IPS DF 4.7 (cell line): ENCODE data around the gene KCNJ6.
A peak's percentile ranks its signal among the peaks of the same experiment; 100 is the strongest.
"Not testable (repeated sequence)": the region's sequence is repeated elsewhere in the genome, so short reads cannot be mapped to it uniquely, and the experiment has no call there.

ENCODE experiments used
- DNase-seq: peaks from one replicate; pipeline ENCODE4 v3.0.0-alpha.2; 2013; ENCODE audit warnings: low spot score; ENCODE audit errors: extremely low read depth

The KCNJ6 gene

DNA sequence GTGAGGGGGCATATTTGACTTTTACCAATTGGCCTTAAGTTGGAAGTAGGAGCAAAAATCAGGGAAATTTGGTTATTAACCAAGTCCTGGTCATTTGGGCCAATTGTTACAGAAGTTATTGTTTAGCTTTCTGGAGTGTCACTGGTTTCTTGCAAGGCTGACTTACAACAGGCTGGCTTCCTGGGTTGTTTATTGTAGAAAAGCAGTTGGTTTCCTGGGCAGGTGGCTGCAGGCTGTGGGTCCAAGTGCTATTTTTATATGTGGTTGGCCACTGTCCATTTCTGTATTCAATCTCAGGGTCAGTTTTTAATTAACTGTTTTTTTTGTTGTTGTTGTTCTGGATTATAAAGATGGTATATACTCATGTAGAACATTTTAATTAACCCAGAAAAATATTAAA is 174.1 kb downstream of the KCNJ6 start:
- DNase-seq, result no peak

GRCh38 chr21:37737996-37738395 is 178.3 kb downstream of the KCNJ6 start:
- no peak for DNase-seq

- DNase-seq, result no peak
Observed at GRCh38 chr21:37737507-37737906, 178.8 kb downstream of the KCNJ6 start.

DNA sequence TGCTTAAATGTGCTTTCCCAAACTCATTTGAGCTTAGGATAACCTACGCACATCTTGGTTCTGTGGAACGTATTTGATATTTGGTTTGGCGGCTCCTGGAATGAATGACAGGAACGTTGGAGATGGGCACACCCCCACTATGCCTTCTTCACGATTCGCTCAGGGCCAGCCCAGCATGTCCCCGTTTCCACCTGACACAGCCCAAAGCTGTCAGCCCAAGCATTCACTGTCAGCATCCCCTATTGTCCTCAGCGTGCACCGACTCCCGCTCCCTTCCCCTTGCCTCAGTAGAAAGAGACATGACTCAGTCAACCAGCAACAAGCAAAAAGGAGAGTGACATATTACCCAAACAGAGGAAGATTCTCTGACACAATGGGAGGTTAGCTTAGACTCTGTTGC is 181.4 kb downstream of the KCNJ6 start:
- no peak for DNase-seq

DNA sequence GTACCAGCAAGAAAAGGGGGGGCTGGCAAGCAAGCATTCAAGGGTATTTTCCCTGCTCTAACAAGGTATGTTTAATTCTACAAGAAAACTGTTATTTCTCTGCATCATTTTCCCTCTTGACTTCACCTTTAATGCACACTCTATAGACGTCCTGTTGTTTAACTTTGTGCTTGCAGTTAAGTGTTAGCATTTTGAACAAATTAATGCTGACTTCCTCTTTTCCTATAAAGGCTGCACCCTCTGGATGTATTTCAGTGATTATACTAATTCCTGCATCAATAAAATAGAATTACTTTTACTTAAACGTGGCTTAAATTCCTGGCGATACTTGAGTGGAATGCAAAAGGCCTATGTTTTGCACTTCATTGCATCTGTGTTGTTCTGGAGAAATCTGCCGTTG is 183.3 kb downstream of the KCNJ6 start:
- DNase-seq, result no peak

GRCh38 chr21:37724201-37724600 is 192.1 kb downstream of the KCNJ6 start:
- DNase-seq, result no peak

DNA sequence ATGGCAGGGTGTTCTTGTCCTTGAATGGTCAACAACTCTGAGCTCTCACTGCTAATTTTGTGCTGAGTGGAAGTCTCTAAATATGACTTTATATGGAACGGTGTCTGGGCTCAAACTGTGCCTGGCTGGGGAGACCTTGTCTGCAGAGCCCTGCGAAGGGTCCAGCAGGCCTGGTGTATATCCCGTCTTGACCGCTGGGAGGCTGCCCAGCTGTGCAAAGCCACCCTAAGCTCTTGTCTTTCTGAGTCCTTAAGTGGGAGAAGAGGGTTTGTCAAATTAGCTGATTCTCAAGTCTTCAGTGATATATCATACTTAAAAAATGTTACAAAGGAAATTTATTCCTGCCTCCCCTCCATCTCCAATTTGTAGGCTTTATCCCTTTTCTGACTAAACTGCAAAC is 198.7 kb downstream of the KCNJ6 start:
- no peak for DNase-seq

DNA sequence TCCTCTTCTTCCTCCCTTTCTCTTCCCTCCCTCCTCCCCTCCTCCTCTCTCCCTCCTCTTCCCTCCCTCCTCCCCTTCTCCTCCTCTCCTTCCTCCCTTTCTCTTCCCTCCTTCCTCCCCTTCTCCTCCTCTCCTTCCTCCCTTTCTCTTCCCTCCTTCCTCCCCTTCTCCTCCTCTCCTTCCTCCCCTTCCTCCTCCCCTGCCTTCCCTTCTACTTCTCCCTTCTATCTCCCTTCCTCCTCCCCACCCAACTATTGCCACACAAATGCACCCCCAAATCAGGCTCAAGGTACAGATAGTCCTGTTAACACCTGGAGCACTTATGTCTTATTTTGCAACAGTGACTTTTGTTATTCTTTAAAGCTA is 203.7 kb downstream of the KCNJ6 start:
- not testable (repeated sequence) for DNase-seq

DNA sequence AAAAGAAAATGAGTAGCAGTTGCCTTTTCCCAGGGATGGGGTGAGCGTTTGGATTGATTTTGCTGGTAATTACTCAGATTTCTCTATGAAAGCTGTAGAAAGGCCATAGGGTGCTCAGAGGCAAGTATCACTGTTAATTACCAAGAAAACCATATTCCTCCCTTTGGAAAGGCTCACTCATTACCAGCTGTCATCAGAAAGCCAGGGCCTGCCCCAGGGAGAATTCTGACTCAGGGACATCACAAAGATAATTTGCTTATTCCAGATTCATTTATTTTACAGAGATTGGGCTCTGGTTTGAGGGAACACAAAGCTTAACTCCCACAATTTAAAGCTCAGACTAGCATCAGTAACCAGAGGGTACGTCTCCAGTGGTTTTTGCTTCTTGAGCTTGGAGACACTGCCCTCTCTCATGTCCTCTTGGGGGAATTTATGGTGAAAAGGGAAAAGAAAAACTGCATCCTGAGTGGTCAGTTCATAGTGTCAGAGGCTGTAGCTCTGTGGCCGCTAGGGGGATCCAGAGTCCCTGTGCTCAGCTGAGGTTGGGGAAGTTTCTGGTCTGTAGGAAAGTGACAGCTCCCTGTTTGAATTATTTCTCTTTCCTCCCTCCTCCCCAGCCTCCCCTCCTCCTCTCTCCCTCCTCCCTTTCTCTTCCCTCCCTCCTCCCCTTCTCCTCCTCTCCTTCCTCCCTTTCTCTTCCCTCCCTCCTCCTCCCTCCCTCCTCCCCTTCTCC is 204.3 kb downstream of the KCNJ6 start:
- peak; percentile 33 for DNase-seq

DNA sequence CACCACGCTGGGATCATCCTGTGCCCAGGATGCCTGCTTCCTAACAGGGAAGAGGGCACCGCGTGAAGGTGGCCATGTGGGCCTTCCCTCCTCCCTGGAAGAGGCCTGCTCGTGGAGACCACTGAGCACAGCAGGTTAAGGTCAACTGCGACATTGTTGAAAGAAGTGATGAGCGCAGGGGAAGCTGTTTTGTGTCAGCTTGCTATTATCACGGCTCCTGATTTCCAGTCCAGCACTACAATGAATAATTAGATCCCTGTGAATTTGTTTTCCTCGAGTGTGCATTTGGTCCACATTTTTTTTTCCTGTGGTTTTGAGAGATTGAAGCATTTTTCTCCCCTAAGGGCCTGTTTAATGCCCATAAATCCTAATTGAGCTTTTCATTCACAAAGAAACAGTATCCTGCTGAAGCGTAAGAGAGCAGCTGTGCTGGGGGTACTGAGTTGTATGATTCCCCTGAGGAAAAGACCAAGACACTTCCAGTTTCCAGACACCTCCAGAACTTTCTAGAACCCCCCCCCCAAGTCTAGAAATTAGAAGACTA is 204.9 kb downstream of the KCNJ6 start:
- no peak for DNase-seq

DNA sequence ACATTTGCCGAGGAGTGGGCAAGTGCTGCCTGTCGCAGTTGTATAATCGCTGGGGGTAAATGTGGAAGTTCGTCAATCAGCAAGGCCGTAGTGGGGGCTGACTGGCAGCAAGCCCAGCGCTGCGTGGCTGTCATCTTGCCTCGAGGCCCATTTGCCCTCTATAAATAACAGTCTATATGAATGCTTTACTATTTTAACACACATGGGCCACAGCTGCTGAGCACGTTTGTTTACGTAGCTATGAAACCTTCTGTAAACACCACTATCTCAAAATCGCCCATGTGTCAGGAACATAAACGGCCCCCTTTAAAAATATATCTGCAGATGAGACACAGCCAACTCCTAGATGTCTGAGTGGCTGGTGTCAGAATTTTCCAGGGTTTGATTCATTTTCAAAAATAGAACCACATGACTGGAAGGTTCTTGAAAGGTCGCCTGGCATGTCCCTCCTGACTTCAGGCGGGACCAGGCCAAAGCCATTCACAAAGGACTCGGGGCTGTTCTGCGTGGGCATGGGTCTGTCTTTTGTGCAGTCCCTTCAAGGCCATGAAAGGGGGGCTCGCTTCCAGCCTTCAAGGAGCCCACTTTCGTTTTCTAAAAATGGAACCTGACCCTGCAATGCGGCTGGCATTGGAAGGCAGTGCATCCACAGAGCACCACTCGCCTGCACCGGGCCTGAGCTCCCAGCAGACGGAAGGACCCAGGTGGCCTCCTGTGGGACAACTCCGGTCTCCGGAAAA is 205.5 kb downstream of the KCNJ6 start:
- no peak for DNase-seq

DNA sequence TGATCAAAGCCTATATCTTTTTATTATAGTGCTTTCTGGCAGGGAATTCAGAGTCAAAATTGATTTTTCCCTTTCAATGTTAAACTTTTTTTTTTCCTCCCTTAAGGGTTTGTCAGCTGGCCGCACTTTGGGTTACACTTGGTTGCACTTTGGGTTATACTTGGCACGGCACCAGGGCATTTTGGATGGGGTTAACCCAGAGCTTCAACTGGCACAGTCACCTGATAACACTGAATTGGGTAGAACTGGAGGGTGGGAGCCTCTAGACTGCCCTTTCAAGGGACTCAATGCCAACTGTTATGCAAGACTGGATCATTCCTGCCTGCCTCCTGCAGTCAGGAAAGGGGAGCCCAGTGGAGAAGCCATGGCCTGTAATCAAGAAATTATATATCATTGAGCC is 211.5 kb downstream of the KCNJ6 start:
- no peak for DNase-seq

GRCh38 chr21:37702241-37702640 is 214.0 kb downstream of the KCNJ6 start:
- DNase-seq, result no peak

GRCh38 chr21:37700641-37701202 is 215.5 kb downstream of the KCNJ6 start:
- peak; percentile 81 for DNase-seq

GRCh38 chr21:37699024-37699775 is 217.1 kb downstream of the KCNJ6 start:
- DNase-seq, result no peak

GRCh38 chr21:37696936-37697335 is 219.3 kb downstream of the KCNJ6 start:
- no peak for DNase-seq

DNA sequence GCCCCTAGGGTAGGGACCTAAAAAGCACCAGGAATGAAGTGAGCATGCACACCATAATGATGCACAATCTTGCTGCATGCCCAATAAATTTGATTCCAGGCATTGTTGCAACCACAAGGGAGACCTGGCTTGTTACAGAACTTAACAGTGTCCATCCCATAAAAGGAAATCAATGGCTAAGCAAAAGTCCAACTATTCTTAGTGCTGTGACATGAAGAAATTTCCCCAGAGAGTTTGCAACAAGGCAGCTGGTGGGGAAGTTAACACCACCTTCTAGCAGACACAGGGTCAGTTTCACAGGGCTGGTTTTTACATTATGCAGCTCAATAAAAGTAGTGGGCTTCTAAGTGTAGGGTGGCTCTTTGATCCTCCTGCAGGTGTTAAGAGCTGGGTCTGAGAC is 221.1 kb downstream of the KCNJ6 start:
- DNase-seq, result no peak

DNA sequence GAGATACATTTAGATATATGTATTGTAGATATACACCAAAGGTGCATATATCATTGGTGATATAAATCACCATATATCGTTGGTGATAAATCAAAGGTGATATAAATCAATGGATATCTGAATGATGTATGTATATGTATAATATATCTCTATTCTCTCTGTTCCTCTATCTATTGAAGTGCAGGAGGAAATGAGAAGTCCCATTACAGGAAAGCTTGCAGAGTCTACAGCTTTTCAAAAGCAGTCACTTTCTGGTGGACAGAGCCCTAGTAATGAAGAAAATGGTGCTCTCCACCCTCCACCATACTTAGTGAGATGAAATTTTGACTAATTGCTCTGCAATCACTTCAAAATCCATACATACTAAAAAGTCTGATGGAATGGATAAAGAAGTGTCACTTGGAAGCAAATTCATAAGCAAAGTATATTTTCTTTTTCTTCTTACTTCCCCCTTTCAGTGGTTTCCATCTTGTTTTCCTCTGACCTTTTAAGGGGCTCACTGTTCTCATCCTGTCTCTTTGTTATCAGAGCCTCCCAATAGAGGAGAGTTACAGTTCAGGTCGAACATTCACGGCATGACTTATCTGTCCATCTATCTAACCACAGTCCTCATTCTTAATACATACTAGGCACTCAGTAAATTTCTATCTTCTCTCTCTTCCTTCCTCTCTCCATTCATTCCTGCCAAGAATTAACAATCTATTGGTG is 227.2 kb downstream of the KCNJ6 start:
- DNase-seq, result no peak

DNA sequence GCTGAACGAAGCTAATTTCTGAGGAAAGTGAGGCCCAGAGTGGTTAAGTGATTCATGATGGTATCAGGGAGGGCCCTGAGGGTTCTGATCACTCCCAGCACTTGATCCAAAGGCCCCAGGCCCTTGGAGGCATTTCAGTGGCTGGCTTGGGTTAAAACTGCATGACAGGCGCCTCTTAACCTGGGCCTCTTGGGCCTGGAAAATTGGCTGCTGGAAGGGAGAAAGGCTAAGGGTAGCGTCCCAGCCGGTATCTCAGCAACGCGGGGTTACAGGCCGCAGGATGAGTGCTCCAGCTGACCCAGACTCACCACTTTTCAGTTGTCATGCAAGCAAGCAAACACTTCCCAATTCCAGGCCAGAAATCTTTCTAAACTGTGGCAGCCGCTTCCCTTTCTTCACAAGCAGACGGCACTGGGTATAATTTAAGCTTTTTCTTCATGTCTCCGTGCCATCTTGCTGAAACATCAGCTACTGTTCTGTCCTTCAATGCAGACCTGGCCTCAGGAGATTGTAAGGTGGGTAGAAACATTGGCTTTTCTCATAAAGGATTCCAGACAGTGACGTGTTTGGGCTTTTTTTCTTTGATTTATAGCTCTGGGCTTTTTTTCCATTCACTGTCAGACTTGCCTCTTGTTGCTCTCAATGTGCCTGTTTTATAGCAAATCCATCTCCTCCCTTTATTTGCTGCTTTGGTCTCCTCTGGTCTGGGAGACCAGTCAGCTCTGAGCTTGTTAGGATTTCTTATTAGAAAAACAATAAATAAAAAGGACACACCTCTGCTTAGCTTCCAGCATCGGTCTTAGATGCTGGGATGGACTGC is 229.1 kb downstream of the KCNJ6 start:
- DNase-seq, result no peak

DNA sequence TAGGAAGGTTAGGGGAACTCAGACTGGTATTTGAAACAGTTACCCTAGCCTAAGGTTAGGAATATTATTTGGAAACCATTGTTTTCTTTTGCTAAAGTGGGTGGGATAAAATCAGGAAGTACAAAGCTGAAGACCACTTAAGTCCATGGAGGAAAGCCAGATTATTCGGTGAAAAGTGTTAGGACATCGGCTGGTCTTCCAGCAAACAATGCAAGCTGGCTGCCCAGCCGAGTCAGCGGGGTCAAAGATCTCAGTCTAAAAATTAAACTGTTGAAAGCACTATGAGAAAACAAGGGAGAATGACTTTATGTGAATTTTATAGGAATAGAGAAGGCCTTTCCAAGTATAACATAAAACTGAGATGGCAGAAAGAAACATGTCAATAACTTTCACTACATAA is 231.7 kb downstream of the KCNJ6 start:
- no peak for DNase-seq
